ENCODE results near the gene AMFR.
"Not testable (repeated sequence)": the region's sequence is repeated elsewhere in the genome, so short reads cannot be mapped to it uniquely, and the experiment has no call there.

The AMFR gene

DNA sequence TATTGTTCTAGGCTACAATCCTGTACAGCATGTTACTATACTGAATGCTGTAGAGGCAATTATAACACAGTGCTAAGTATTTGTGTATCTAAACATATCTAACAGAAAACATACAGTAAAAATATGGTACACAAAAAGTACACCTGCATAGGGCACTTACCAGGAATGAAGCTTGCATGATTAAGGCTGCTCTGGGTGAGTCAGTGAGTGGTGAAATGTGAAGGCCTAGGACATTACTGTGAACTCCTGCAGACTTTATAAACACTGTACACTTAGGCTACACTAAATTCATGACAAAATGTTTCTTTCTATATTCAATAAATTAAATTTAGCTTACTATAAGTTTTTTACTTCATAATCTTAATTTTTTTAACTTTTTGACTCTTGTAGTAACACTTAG lies 37.1 kb downstream of the AMFR start:
- no peak for DNase-seq (ENCODE audit: low read depth in 2 of 2)

DNA sequence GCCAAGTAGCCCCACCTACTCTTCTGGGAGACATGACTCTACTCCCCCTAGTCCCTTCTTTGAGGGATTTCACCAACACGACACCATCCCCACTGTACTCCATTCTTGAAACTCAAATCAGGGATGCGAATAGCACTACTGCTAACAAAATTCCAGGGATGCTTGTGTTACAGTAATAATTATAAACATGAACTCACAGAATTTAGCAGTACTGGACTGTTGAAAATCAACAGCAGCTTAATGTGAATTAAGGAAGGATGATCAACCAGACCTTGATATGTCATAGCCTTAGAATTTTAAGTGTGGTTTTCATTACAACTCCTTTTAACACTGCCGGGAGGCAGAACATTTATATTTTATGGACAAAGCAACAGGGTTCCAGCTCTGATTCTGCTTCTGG lies 37.9 kb downstream of the AMFR start:
- no peak for DNase-seq (ENCODE audit: low read depth in 2 of 2)

DNA sequence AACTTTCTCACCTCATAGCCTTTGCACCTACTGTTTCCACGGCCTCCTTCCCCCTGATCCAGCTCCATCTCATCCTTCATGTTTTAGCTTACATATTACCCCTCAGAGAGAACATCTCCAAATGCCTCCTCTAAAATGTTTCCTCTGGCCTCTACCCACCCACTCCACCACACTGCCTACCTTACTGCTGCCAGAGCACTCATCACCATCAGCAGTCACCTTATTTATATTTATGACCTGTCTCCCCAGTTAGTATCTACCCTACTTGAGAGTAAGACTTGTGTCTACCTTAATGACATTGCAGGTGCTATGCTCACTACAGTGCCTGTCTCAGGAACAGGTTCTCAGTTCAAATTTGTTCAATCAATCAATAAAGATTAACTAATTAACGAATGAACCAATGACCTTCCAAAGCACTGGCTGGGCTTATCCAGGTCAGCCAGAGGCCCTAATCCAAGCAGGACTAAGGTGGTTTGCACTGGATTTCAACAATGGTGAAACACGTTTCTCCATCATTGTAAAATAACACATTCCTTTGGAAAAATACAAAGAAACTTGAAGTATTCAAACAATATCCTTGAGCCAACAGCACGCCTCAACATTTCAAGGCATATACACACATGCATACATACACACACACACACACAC lies 41.1 kb downstream of the AMFR start:
- no peak for DNase-seq (ENCODE audit: low read depth in 2 of 2)

DNA sequence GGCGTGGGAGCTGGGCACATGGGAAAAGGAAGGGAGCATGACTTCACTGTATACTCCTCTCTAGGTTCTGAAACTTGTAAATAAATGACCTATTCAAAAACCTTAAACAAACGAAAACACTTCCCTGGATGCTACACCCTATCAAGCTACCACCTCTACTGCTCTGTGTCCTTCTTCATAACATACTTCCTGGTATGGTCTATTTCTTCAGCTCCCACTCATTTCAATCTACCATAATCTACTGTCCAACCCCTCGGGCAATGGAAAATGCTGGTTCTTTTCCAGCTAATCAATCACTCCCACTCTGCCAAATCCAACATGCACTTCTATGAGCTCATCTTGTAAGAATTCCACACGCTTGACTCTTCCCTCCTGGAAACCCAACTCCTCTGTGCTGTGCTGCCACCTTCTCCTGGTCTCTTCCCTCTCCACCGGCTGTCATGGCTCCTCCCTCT lies 42.4 kb downstream of the AMFR start:
- DNase-seq (ENCODE audit: low read depth in 2 of 2) = no peak

DNA sequence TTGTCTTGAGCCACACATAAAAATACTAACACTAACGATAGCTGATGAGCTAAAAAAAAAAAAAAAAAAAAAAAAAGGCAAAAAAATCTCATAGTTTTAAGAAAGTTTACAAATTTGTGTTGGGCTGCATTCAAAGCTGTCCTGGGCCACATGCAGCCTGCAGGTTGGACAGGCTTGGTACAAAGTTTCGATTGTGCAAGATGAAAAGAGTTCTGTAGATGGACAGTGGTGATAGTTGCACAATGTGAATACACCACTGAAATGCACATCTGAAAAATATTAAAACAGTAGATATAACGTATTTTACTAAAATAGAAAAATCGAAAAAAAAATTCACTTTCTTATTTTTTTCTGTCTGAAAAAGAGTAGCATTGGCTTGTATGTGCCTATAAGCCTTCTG lies 42.9 kb downstream of the AMFR start:
- DNase-seq (ENCODE audit: low read depth in 2 of 2) = no peak

DNA sequence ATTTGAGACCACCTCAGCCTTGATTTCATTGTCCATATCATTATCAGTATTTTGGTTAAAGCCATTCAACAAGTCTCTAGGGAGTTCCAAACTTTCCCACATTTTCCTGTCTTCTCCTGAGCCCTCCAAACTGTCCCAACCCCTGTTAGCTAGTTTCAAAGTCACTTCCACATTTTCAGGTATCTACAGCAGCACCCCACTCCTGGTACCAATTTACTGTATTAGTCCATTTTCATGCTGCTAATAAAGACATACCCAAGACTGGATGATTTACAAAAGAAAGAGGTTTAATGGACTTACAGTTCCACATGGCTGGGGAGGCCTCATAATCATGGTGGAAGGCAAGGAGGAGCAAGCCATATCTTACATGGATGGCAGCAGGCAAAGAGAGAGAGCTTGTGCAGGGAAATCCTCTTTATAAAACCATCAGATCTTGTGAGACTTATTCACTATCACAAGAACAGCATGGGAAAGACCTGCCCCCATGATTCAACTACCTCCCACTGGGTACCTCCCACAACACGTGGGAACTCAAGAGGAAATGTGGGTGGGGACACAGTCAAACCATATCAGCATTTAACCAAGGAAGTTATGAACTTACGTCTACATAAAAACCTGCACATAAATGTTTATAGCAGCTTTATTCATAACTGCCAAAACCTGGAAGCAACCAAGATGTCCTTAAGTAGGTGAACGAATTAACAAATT lies 44.4 kb downstream of the AMFR start:
- not testable (repeated sequence) for DNase-seq (ENCODE audit: low read depth in 2 of 2)

DNA sequence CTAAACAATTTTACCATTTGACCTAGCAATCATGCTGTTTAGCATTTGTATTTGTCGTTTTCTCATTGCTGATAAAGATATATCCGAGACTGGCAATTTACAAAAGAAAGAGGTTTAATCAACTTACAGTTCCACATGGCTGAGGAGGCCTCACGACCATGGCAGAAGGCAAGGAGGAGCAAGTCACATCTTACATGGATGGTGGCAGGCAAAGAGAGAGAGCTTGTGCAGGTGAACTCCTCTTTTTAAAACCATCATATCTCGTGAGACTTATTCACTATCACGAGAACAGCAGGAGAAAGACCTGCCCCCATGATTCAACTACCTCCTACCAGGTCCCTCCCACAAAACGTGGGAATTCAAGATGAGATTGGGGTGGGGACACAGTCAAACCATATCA lies 46.3 kb downstream of the AMFR start:
- DNase-seq (ENCODE audit: low read depth in 2 of 2) = not testable (repeated sequence)

DNA sequence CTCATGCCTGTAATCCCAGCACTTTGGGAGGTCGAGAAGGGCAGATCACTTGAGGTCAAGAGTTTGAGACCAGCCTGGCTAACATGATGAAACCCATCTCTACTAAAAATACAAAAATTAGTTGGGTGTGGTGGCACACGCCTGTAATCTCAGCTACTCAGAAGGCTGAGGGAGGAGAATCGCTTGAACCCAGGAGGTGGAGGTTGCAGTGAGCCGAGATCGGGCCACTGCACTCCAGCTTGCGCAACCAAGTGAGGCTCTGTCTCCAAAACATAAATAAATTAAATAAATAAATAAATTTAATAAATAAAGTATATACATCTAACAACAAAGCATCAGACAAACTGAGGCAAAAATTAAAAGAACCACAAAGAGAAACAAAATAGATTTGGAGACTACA lies 49.6 kb downstream of the AMFR start:
- DNase-seq (ENCODE audit: low read depth in 2 of 2) = not testable (repeated sequence)

DNA sequence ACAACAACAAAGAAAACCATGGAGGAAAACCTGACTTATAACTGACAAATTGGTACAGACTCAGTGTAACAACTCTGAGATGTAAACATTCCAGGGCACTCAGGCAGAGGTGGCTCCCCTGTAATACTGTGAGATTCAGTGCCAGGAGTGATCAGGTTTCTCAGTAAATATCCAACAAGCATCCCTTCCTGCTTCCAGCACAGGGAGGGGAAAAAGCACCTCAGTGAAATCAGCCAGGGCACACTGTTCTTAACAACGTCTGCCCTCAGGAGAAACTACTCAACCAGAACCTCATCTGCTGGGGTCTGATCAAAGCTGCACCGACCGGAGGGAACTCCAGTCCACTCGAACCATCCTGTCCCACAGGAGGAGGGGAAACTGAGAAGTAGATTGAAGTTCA lies 52.3 kb downstream of the AMFR start:
- DNase-seq (ENCODE audit: low read depth in 2 of 2) = no peak

DNA sequence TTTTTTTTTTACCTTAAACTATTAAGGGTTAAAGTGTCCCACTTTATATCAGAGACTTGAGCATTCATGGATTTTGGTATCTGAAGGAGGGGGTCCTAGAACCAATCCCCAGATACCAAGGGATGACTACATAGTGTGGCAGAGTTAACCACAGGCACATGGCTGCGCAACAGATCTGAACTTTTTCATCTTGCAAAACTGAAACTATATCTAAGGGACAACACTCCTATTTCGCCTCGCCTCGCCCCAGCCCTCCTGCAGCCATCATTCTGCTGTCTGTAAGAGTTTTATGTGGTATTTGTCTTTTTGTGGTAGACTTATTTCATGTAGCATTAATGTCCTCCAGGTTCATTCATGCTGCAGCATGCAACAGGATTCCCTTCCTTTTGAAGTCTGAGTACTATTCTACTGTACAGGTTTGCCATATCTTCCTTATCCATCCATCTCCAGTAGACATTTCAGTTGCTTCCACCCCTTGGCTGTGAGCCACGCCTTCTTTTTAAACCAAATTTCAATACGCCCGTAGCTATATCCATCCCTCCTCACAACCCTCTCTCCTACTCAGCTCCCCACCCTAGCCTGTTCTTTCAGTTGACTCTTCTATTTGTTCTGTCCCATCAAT lies 53.2 kb downstream of the AMFR start:
- DNase-seq (ENCODE audit: low read depth in 2 of 2) = no peak

DNA sequence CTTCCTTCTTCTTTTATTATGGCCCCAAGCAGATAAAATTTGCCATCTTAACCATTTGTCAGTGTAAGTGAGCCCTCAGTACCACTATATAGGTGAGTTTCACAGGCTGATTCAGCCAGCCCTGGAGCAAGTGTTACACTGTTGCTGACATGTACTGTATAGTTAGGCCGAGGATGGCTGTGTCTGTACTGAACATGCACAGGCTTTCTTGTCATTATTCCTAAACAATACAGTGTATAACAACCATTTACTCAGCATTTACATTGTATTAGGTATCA lies 53.7 kb downstream of the AMFR start:
- DNase-seq (ENCODE audit: low read depth in 2 of 2) = no peak

DNA sequence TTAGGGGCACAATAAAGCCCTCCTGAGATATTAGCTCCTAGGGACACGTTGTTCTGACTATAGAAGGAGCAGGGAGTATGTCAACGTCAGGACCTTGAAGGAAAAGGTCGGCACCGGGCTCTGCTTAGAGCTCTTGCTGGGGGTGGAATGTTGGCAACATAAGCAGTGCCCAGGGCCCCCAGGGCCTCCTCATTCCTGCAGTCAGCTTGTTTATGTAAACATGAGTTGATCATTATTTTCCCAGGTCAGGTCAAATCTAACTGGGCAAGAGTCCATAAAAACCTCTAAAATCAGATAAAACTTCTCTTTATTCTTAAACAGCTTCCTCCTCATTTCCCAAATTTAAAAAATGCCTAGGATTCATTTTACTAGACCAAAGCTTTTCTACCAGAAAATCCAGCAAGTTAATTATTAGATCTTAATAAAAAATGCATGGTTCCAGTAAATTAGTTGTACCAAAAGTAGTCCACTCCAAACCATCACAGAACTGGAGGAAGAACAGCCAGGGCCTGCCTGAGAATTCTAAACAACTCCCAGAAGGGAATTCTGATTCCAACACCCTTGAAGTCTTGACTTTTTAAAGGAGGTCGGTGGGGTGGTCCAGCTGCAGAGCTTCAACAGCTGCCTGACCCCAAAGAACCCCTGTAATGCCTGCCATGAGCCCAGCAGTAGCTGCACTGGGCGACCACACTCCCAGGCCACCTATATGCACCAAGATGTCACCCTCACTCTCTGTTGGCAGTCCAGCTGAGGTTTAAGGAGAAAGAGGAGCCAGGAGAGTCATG lies 54.3 kb downstream of the AMFR start:
- DNase-seq (ENCODE audit: low read depth in 2 of 2) = no peak

DNA sequence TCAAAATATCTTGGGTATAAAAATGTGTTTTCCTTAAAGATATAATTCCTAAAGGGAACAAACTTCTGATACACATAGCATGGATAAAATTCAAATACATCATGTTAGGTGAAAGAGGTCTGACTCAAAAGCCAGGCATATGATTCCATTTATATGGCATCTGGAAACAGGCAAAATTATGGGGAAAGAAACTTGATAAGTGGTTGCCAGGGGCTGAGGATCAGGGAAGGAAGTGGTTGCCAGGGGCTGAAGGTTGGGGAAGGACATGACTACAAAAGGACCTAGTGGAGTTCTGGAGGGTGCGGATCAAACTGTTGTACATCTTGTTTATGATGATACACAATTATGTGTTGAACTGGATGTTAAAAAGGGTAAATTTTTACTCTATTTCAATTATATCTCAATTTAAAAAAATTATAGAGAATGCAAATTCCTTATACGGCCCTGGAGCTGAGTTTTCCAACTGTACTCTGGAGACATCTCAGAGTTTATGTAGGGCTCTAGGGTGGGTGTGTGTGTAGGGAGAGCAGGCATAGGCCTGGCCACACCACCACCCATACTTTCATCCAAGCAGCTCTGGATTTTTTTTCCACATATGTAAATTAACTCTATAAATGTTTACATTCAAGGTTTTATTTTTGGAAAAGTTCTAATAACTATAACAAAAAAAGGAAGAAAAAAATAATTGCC lies 55.0 kb downstream of the AMFR start:
- no peak for DNase-seq (ENCODE audit: low read depth in 2 of 2)

DNA sequence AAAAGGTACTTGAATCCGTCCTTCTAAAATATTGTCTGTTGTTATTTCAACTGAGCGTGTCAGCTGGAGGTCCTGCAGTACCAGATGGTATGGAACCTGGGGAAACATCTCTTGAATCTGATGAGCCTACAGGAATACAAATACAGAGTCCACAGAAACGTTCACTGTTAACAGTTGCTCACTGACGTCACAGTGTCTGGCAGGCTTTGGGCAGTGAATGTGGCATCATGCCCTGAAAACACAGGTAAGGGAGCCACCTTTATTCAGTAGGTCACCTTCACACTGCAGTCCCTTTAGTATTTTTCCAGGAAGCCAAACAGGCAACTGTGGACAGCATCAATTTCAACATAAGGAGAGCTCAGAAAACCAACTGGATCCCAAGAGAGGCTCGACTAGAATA lies 56.1 kb downstream of the AMFR start:
- no peak for DNase-seq (ENCODE audit: low read depth in 2 of 2)

DNA sequence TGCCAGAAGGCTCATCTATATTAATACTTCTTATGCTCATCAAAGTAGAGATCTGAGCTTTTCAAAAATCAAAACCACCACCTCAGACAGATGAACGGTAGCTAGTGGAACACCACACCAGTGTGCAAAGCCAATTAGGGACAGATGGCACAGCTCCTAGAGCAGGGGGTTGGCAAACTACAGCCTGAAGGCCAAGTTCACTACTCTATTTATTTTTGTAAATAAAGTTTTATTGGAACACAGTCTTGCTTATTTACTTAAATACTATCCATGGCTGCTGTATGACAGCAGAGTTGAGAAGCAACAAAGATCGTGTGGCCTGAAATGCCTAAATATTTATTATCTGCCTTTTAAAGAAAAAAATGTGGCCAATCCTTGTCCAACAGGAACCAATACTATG lies 56.8 kb downstream of the AMFR start:
- no peak for DNase-seq (ENCODE audit: low read depth in 2 of 2)

DNA sequence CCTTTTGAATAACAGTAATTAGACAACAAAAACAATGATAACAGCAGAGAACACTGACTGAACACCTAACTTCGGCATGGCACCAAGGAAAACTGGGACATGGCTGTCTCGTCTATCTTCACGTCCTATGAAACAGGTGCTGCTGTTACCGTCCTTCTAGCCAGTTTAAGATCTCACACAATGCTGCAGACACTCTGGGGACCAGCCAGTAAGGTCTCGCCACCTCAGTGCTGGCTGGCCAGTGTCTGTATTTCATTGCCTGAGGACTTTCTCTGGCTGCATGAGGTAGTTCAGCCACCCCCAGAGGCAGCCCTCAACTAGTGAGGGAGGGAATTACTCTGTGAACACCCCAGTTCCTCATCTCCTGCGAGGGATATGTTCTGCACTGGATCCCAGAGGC lies 57.6 kb downstream of the AMFR start:
- DNase-seq (ENCODE audit: low read depth in 2 of 2) = no peak

DNA sequence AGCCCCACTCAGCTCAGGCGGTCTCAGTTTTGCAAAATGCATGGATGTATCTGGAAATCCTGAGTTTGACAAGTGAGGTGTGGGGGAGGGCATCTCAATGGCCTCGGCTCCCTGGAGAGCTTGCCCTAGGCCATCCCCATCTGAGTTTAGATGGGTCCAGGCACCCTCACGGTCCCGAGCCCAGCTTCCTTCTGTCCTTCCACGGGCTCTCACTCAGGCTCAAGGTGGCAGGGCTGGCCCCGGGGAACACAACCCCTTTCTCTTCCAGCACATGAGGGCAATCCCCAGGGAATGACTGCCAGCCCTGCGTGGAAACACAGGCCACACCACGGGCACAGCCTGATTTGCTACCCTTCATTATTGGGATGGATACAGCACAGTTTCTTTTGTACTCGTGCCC lies 58.4 kb downstream of the AMFR start:
- no peak for DNase-seq (ENCODE audit: low read depth in 2 of 2)

DNA sequence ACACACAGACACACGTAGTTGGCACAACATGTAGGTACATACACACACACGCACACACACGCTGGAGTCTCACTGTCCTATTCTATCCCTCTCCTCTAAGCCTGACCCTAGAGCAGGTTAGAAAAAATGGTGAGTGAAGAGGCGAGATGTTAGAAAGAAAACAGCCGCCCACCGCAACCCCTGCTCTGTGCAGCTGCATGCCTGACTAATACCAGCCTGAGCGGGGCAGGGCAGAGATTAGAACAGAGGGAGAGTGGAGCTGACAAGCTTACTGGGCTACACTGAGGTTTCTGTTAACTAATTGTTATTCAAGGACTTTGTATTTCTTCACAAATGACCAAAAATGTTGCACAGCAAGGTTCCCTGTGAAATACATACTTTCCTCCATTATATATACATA lies 59.8 kb downstream of the AMFR start:
- no peak for DNase-seq (ENCODE audit: low read depth in 2 of 2)

DNA sequence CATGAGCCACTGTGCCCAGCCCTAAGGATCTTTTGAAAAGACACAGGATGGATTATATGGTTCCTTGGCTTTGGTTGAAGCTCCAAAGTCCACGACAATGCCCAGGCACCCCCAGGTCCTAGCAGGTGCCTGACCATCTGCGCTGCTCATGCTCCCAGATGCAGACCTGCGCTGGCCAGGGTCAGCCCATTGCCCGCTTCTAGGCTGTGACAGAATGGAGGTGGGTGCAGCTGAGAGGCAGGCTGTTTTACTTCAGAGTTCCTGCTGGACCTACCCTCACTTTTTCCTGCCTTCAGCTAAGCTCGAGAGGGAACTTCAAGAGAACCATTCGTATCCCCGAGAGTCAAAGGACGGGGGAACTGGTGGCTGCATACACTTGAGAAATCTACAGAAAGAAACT lies 60.5 kb downstream of the AMFR start:
- DNase-seq (ENCODE audit: low read depth in 2 of 2) = no peak

DNA sequence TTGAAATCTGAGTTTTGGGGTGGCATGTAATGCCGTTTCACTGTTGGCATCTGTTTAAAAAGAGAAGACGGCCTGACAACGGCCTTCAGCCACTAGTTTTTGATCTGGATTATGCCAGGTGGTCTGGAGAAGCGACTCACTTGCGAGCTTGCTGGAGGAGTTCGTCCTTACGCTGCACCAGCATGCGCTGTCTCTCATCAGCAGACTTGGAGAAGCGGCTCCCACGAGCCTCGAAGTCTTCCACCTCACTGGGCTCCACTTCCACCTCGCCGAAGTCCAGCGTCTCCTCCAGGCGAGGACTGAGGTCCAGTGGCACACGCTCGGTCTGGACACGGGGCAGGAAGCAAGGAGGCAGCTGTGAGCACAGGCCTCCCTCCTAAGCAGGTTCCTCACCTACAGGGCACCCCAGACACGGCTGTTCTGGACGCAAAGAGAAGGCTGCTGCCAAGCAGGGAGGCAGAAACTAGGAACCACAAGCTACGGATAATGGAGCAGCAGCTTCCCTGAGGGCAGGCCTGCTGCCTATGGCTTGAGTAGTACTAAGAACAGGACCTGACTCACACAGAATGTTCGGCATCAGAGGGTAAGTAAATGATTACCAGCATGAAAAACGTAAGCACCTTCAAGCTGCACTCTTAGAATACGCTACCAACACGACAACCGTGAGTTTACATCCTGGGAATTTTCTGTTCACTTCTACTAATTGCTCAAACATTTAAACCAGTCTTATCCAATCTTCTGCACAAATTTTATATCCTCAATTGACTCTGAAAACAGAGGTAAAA lies 61.4 kb downstream of the AMFR start:
- no peak for DNase-seq (ENCODE audit: low read depth in 2 of 2)

DNA sequence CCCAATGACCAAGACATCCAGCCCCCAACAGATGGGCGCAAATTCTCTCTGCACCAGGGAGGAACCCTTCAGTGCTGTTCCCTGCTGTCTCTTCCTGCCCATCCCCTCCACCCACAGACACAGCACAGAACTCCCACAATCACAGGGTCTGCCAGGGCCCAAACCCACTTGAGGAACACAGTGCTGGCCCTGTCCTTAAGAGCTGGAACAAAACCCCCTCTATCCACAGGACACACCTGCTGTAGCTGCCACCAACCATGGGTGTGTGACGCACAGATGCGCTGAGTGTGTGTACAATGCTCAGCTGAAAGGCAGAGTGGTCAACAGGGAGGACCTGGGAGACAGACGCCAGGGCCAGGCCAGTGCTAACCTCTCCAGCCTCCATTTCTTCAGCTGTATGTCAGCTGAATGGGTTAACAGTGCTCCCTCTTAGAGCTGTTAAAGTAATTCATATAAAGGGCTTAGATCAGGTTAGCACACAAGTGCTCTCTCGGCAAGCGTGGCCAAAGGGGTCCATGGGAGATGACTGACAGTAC lies 62.1 kb downstream of the AMFR start:
- no peak for DNase-seq (ENCODE audit: low read depth in 2 of 2)

All from stimulated activated CD8-positive, alpha-beta memory T cell treated with anti-CD3 and anti-CD28 coated beads, Interleukin-2, amount 100 ng/mL, for 1 hour (primary cell).